Mesothelial cell of epicardium (in vitro differentiated cells): ENCODE data around the gene GABRB3. TPM values are rescaled to one million over a fixed set of nuclear protein-coding genes. Genes with fewer than 3 reads are reported as not detected.
"Not testable (repeated sequence)": the region's sequence is repeated elsewhere in the genome, so short reads cannot be mapped to it uniquely, and the experiment has no call there.

Experiments used
- DNase-seq, 2 experiments: peaks; one replicate each; pipeline ENCODE4 v3.0.0; 2021; ENCODE audit warnings: low spot score in 2 of 2; ENCODE audit not compliant: unreplicated experiment in 2 of 2
- H3K27ac Mint-ChIP-seq: 2 replicates; pipeline ENCODE4 v1.8.0; 2021; ENCODE audit warnings: mixed read lengths
- H3K27me3 Mint-ChIP-seq: 2 replicates; pipeline ENCODE4 v1.8.0; 2021; ENCODE audit warnings: low read depth, mixed read lengths
- H3K36me3 Mint-ChIP-seq: 2 replicates; pipeline ENCODE4 v1.8.0; 2021; ENCODE audit warnings: mixed read lengths
- H3K4me1 Mint-ChIP-seq: 2 replicates; pipeline ENCODE4 v1.8.0; 2021; ENCODE audit warnings: mixed read lengths
- H3K4me3 Mint-ChIP-seq: 2 replicates; pipeline ENCODE4 v1.8.0; 2021; ENCODE audit warnings: mild to moderate bottlenecking, moderate library complexity, mixed read lengths
- H3K9me3 Mint-ChIP-seq: 2 replicates; pipeline ENCODE4 v1.8.0; 2021; ENCODE audit warnings: mixed read lengths
- CTCF ChIP-seq: fragments of 200-600 bp; sonication (generic); IDR thresholded peaks from one replicate; pipeline ENCODE4 v1.5.0; 2021; ENCODE audit warnings: antibody characterized with exemption; ENCODE audit not compliant: unreplicated experiment
- total RNA-seq: library from RNA; stranded (reverse); gene quantifications from 3 replicates; pipeline ENCODE4 v1.2.1, GENCODE V29; 2021

GABRB3 gene
- total RNA-seq, 1 donor from 2014 or later, result 3.4 TPM

- Mint-ChIP-seq H3K27me3 (peaks cover 13% of the 10 kb centered on the region), H3K4me3 (no peak overlapping the region), H3K36me3 (no peaks in the 10 kb centered on the region), H3K27ac (no peak overlapping the region), H3K4me1 (peaks cover 8% of the 10 kb centered on the region), H3K9me3 (peaks cover 6% of the 10 kb centered on the region)
- no peak for TF ChIP-seq CTCF
- no peak for DNase-seq
These were observed 51.5 kb downstream of the GABRB3 start for GRCh38 chr15:26721232-26721967.

- Mint-ChIP-seq H3K27ac (no peak overlapping the region), H3K9me3 (peaks cover 6% of the 10 kb centered on the region), H3K4me1 (peaks cover 8% of the 10 kb centered on the region)
These were observed 52.3 kb downstream of the GABRB3 start for GRCh38 chr15:26720546-26720945.

GRCh38 chr15:26719866-26720265 is 53.0 kb downstream of the GABRB3 start:
- not testable (repeated sequence) for H3K4me3 Mint-ChIP-seq, H3K4me1 Mint-ChIP-seq, H3K9me3 Mint-ChIP-seq, H3K36me3 Mint-ChIP-seq, DNase-seq, H3K27ac Mint-ChIP-seq
- H3K27me3 Mint-ChIP-seq, result peaks cover 13% of the 10 kb centered on the region

More at GRCh38 chr15:26720546-26720945, 52.3 kb downstream of the GABRB3 start:
- Mint-ChIP-seq H3K27me3 (peaks cover 13% of the 10 kb centered on the region), H3K36me3 (no peaks in the 10 kb centered on the region), H3K4me3 (no peak overlapping the region)
- TF ChIP-seq CTCF, result no peak
- DNase-seq, result no peak

GRCh38 chr15:26716069-26716468 is 56.8 kb downstream of the GABRB3 start:
- DNase-seq, result no peak
- no peaks in the 10 kb centered on the region for H3K36me3 Mint-ChIP-seq
- no peak overlapping the region for H3K4me3 Mint-ChIP-seq
- H3K9me3 Mint-ChIP-seq, result peaks cover 6% of the 10 kb centered on the region
- H3K27ac Mint-ChIP-seq, result no peak overlapping the region
- peaks cover 8% of the 10 kb centered on the region for H3K4me1 Mint-ChIP-seq
- TF ChIP-seq CTCF, result no peak
- H3K27me3 Mint-ChIP-seq, result peaks cover 14% of the 10 kb centered on the region

- Mint-ChIP-seq H3K4me3 (no peak overlapping the region), H3K27me3 (peaks cover 5% of the 10 kb centered on the region), H3K4me1 (no peaks in the 10 kb centered on the region), H3K36me3 (no peaks in the 10 kb centered on the region), H3K9me3 (peaks cover 6% of the 10 kb centered on the region), H3K27ac (no peak overlapping the region)
- no peak for DNase-seq
- no peak for TF ChIP-seq CTCF
These were observed 59.4 kb downstream of the GABRB3 start for GRCh38 chr15:26713498-26713897.

- no peak overlapping the region for H3K27ac Mint-ChIP-seq
- TF ChIP-seq CTCF, result no peak
These were observed 60.5 kb downstream of the GABRB3 start for GRCh38 chr15:26712335-26712734.

More at GRCh38 chr15:26712335-26712734, 60.5 kb downstream of the GABRB3 start:
- Mint-ChIP-seq H3K4me1 (no peaks in the 10 kb centered on the region), H3K4me3 (no peak overlapping the region), H3K36me3 (no peaks in the 10 kb centered on the region), H3K9me3 (peaks cover 2% of the 10 kb centered on the region), H3K27me3 (peaks cover 5% of the 10 kb centered on the region)
- DNase-seq, result no peak
